Measurements from ENCODE around the gene INPP5D. TPM values are rescaled to one million over a fixed set of nuclear protein-coding genes. Genes with fewer than 3 reads are reported as not detected.

The INPP5D gene
- total RNA-seq, 1 donor from 2014 or later = 18.3 TPM

DNA sequence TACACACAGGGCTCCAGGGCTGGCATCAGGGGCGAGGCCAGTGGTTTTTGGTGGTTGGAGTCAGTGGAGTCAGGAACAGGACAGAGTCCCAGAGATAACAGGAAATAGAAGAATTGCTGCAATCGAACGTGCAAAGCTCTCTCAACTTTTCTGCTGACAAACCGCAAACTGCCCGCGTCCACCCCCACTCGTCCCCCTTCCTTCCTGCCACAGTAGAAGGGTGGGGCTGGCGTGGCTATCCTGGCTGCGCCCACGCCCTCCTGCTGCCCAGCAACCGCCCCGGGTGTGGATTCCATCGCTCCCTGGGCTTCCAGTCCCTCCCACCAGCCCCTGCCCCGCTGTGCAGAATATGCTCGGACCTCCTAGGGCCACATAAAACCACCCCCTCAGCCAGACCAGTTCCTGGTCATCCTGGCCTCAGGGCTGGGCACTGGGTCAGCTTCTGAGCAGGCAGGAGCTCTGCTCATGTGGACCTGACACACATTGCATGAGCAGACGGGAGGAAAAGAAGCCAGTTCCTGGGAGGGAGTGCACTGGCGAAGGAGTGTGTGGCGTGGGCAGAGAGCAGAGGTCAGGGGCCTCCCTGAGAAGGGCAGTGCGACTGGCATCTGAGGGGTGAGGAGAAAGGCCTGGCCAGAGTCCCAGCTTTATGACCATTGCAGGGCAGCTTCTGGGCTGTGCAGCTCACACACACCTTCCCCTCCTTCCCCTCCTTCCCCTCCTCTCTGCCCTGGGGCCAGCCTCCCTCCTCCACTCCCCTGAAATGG, 105.9 kb downstream of the INPP5D start:
- H3K4me1 Mint-ChIP-seq (ENCODE audit: unreplicated experiment) = peaks cover 4% of the 10 kb centered on the region
- no peak overlapping the region for H3K27ac Mint-ChIP-seq
- H3K27me3 Mint-ChIP-seq = no peaks in the 10 kb centered on the region
- TF ChIP-seq, protein P1, sequence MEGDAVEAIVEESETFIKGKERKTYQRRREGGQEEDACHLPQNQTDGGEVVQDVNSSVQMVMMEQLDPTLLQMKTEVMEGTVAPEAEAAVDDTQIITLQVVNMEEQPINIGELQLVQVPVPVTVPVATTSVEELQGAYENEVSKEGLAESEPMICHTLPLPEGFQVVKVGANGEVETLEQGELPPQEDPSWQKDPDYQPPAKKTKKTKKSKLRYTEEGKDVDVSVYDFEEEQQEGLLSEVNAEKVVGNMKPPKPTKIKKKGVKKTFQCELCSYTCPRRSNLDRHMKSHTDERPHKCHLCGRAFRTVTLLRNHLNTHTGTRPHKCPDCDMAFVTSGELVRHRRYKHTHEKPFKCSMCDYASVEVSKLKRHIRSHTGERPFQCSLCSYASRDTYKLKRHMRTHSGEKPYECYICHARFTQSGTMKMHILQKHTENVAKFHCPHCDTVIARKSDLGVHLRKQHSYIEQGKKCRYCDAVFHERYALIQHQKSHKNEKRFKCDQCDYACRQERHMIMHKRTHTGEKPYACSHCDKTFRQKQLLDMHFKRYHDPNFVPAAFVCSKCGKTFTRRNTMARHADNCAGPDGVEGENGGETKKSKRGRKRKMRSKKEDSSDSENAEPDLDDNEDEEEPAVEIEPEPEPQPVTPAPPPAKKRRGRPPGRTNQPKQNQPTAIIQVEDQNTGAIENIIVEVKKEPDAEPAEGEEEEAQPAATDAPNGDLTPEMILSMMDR (conservative IDR thresholded peaks at IDR 0.05) = no peak
- H3K9me3 Mint-ChIP-seq = no peaks in the 10 kb centered on the region
- no peaks in the 10 kb centered on the region for H3K36me3 Mint-ChIP-seq
- no peak for DNase-seq (ENCODE audit: extremely low spot score, unreplicated experiment)
- no peak overlapping the region for H3K4me3 Mint-ChIP-seq

DNA sequence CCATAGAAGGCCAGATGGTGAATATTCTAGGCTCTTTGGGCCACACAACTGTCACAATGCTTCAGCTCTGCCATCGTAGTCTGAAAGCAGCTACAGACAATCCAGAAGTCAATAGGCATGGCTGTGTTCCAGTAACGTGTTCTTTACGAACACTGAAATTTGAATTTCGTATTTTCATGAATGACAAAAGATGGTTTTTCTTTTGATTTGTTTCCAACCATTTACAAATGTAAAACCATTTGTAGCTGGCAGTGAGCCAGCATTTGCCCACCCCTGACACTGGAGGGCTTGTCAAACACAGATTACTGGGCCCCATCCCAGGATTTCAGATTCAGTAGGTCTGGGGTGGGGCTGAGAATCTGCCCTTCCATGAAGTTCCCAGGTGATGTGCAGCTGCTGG, 108.3 kb downstream of the INPP5D start:
- no peaks in the 10 kb centered on the region for H3K9me3 Mint-ChIP-seq
- no peaks in the 10 kb centered on the region for H3K36me3 Mint-ChIP-seq
- H3K4me1 Mint-ChIP-seq (ENCODE audit: unreplicated experiment) = peaks cover 4% of the 10 kb centered on the region
- H3K27ac Mint-ChIP-seq = no peak overlapping the region
- H3K27me3 Mint-ChIP-seq = no peaks in the 10 kb centered on the region
- no peak overlapping the region for H3K4me3 Mint-ChIP-seq
- TF ChIP-seq, protein P1 (conservative IDR thresholded peaks at IDR 0.05) = no peak
- no peak for DNase-seq (ENCODE audit: extremely low spot score, unreplicated experiment)

DNA sequence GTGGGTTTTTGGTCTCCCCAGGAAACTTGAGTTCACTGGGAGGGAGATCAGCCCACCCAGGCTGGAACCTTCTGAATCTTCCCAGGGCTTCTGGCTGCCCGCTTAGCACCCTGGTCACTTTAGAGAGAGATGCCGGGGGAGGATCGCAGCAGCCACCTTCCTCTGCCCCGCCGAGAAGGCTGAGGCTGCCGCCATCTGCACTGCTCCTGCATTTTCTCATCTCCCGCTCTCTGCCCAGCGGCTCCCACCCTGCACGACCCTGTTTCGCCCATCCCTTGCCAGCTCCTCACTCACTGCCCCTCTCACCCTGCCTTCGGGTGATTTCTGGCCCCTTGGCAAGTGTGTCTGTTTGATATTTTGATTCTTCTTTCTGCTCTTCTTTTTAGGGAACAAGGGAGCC, 108.8 kb downstream of the INPP5D start:
- H3K27me3 Mint-ChIP-seq = no peaks in the 10 kb centered on the region
- TF ChIP-seq, protein P1 (conservative IDR thresholded peaks at IDR 0.05) = no peak
- no peak overlapping the region for H3K4me3 Mint-ChIP-seq
- H3K4me1 Mint-ChIP-seq (ENCODE audit: unreplicated experiment) = peaks cover 4% of the 10 kb centered on the region
- no peaks in the 10 kb centered on the region for H3K36me3 Mint-ChIP-seq
- H3K27ac Mint-ChIP-seq = no peak overlapping the region
- DNase-seq (ENCODE audit: extremely low spot score, unreplicated experiment) = no peak
- H3K9me3 Mint-ChIP-seq = no peaks in the 10 kb centered on the region

DNA sequence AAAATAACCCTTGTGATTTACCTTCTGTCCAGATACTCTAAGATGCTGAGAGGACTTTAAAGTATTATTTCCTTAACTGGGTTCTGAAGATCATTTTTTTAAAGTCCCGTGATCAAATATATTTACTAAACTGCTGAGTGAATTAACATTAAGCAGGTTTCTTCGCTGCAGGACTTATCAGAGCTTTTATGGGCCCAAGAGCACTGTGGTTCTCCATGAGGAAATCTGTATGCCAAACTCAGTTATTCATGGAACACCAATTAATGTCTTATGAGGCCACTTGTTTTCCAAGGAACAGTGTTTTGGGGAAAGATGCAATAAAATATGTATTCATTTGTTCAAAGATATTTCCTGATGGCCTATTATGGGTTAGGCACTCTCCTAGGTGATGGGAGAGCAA, 111.2 kb downstream of the INPP5D start:
- no peaks in the 10 kb centered on the region for H3K27me3 Mint-ChIP-seq
- no peak overlapping the region for H3K4me3 Mint-ChIP-seq
- no peaks in the 10 kb centered on the region for H3K36me3 Mint-ChIP-seq
- H3K4me1 Mint-ChIP-seq (ENCODE audit: unreplicated experiment) = no peaks in the 10 kb centered on the region
- no peak overlapping the region for H3K27ac Mint-ChIP-seq
- TF ChIP-seq, protein P1 (conservative IDR thresholded peaks at IDR 0.05) = no peak
- no peaks in the 10 kb centered on the region for H3K9me3 Mint-ChIP-seq
- DNase-seq (ENCODE audit: extremely low spot score, unreplicated experiment) = no peak

DNA sequence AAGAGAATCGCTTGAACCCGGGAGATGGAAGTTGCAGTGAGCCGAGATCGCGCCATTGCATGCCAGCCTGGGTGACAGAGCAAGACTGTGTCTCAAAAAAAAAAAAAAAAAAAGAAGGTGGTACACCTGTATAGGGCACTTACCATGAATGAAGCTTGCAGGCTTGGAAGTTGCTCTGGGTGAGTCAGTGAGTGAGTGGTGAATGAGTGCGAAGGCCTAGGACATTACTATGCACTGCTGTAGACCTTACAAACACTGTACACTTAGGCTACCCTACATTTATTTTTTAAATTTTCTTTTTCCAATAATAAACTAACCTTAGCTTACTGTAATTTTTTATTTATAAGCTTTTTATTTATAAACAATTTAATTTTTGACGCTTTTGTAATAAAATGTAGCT, 113.0 kb downstream of the INPP5D start:
- TF ChIP-seq, protein P1 (conservative IDR thresholded peaks at IDR 0.05) = no peak
- DNase-seq (ENCODE audit: extremely low spot score, unreplicated experiment) = no peak
- Mint-ChIP-seq H3K36me3 (peaks cover 4% of the 10 kb centered on the region), H3K27ac (no peak overlapping the region), H3K4me3 (no peak overlapping the region), H3K4me1 (ENCODE audit: unreplicated experiment) (no peaks in the 10 kb centered on the region), H3K9me3 (no peaks in the 10 kb centered on the region), H3K27me3 (no peaks in the 10 kb centered on the region)
